HTR-8/SVneo (cell line): ENCODE measurements around the gene MRTFA.
"Not testable (repeated sequence)": the region's sequence is repeated elsewhere in the genome, so short reads cannot be mapped to it uniquely, and the experiment has no call there.

Source experiments
- DNase-seq: peaks from one replicate; pipeline ENCODE4 v3.0.0; 2011; ENCODE audit warnings: low spot score, mixed read lengths; ENCODE audit not compliant: insufficient read length
- FAIRE-seq: peaks from 2 replicates; lab custom pipeline; 2011; peaks lifted over from hg19 to GRCh38; lab: Jason Lieb, UNC

Gene MRTFA

DNA sequence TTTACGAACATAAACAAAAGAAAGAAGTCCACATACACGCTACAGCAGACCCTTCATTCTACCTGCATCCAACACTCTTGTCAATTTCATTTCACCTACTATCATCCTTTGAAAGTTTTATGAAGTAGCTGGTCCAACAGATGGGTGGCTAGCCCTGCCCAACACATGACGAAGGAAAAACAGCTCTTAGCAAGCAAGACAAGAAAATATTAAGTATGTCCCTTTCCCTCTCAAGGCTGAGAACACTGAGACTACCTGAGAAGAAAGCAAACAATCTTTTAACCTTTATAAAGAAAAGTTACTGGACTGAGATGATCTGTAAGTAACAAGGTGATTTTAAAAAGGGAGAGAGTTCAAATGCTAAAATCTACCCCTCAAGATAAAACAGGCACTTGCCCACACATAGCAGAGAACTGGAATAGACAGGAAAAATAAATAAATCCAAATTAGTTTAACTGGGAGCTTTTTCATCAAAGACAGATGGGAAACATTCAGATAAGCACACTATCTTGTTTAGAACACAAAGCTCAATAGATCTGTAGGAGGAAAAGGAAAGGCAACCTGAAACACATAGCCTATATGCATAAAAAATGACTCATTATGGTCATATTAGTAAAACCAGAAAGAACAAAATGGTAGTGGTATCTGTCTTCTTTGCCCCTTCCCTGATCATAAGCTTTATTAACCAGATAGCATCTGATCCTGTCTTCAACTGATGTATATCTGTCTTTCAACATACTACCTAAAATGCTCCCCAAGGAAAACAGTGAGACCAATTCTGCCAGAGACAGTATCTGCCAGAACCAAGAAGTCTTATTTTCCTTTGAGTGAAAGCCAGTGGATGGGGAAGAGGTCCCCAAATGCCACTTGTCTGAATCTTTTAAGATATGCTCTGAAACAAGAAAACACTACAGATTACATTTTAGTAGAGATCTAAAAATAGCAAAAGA, 104.3 kb downstream of the MRTFA start:
- no peak for DNase-seq
- FAIRE-seq = no peak

DNA sequence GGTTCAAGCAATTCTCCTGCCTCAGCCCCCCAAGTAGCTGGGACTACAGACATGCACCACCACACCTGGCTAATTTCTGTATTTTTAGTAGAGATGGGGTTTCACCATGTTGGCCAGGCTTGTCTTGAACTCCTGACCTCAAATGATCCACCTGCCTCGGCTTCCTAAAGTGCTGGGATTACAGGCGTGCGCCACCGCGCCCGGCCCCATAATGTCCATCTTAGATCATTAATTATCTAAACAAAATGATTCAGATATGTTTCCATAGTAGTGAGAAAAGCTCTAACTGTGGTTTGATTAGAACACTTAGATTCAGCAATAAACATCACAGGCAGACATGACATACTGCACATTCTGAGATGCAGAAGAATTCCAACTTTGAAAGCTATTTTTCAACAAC, 106.1 kb downstream of the MRTFA start:
- FAIRE-seq, DNase-seq: not testable (repeated sequence)

DNA sequence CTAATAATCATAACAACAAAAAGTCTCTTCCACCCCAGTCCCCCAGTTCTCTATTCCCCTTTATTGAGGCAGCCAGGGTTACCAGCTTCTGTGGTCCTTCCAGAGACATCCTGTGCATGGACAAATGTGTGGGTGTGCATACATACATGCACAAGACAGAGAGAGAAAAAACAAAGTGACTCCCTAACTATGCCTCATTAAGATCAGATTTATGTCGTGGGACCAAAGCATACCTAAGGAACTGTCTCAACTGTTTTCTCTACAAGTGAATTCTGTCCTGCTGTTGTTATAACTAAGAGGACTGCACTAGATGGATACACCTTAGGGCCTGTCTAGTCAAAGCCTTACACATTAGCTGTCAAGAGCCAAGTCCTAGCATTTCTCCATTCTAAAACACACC, 106.7 kb downstream of the MRTFA start:
- DNase-seq (no peak), FAIRE-seq (no peak)

DNA sequence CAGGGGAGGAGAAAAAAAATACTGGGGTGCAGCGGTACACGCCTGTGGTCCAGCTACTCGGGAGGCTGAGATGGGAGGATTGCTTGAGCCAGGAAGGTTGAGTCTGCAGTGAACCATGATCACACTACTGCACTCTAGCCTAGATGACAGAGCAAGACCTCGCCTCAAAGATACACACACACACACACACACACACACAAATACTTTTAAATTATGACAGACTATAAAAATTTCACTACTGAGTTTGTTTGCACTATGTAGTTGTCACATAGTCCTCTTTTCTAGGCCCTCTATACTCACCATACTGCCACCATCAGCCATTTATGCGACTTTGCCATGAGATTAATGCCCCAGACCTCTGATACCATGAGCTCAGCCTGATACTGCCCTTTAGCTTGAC, 109.6 kb downstream of the MRTFA start:
- no peak for FAIRE-seq

DNA sequence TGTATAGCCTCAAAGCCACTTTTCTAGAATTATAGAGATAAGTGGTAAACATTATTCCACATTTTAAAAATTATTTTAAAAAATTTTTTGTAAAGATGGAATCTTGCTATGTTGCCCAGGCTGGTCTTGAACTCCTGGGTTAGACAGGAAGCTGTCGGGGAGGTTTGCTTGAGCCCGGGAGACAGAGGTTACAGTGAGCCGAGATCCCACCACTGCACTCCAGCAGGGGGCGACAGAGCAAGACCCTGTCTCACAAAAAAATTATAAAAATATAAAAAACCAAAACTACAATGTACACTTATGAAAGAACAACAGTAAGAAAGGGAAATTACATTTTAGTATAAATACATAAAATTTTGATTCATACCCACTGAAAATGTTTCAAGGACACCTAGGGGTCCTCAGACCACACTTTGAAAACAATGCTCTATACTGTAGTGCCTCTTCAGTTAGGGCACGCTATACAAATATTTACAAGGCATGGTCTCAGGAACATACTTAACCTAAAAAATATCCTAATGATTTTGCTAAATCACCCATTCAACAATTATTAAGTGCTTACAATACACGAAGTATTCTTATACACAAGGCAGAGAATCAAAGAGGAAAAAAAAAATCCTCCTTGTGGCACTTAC, 111.2 kb downstream of the MRTFA start:
- DNase-seq = no peak
- no peak for FAIRE-seq

More for the DNA sequence above, 109.6 kb downstream of the MRTFA start:
- DNase-seq = no peak

DNA sequence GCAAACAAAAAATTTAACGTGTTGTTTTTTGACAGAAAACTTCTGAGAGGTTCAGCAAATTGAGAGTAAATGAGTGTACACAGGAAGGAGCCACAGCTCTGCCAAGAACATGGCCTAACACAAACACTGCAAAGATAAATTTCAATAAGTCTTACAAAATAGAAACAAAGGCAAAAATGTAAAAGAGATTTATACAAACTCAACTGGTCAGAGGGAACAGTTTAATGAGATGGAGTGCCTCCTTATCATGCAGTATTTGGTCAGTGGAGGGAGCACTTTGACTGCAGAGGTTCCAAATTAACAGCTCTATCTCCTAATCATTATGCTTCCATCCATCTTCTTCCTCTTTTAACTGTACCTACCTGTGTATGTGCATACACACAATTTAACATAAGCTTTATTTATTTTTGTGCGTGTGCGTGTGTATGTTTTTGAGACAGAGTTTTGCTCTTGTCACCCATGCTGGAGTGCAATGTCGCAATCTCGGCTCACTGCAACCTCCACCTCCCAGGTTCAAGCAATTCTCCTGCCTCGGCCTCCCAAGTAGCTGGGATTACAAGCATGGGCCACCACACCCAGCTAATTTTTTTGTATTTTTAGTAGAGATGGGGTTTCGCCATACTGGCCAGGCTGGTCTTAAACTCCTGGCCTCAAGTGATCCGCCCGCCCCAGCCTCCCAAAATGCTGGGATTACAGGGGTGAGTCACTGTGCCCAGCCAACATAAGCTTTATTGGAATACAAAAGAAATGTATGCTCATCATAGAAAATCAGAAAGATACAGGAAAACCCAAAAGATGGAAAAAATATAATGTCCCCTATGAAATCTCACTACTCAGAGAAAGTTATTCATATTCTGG, 111.9 kb downstream of the MRTFA start:
- FAIRE-seq (no peak), DNase-seq (no peak)

DNA sequence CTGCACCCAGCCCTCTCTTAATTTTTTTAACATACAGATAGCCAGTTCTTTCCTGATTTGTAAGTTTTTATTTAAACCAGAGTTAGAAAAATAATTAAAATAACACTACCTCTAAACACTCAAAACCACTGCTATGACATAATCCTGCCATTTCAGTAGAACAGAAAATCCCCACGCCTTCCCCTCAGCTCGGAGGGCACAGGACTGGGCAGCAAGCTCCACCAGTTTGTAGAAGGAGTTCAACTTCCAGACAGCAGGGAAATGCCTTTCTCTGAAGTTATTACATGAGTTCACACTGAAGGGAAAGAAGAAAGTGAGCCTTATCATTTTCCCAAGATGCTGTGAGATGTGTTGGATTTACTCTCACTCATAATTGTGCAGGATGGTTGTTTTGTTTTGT, 114.4 kb downstream of the MRTFA start:
- FAIRE-seq (no peak), DNase-seq (no peak)

DNA sequence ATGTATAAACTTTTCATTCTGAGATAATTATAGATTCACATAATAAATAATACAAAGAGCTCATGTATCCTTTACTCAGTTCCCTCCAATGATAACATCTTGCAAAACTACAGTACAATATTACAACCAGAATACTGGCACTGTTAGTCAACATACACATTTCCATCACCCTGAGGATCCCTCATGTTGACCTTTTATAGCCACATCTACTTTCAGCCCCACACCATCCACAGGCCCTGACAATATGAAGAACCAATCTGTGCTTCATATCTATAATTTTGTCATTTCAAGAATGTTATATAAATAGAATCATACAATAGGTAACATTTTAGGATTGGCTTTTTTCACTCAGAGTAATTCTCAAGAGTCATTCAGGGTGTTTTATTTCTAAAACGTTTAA, 115.5 kb downstream of the MRTFA start:
- DNase-seq (no peak), FAIRE-seq (no peak)

DNA sequence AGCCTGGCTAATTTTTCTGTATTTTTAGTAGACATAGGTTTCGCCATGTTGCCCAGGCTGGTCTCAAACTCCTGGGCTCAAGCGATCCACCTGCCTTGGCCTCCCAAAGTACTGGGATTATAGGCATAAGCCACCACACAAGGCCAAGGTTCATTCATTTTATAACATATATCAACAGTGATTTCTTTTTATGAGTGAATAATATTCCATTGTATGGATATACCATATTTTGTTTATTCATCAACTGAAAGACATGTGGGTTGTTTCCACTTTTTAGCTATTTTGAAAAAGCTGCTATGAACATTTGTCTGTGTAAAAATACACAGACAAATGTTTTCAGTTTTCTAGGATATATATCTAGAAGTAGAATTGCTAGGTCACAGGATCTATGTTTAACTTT, 116.0 kb downstream of the MRTFA start:
- DNase-seq (no peak), FAIRE-seq (no peak)

DNA sequence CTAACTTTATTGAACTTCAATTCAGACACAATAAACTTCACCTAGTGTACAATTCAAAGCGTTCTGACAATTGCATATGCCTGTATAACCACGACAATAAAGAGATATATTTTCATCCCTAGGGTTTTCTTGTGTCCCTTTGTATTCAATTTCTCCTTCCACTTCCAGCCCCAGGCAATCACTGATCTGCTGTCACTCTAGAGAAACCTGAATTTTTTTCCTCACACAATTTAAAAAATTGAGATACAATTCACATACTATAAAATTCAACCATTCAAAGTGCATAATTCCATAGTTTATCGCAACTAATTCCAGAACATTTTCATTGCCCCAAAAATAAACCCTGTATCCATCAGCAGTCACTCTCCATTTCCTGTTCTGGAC, 116.6 kb downstream of the MRTFA start:
- DNase-seq (no peak), FAIRE-seq (no peak)

DNA sequence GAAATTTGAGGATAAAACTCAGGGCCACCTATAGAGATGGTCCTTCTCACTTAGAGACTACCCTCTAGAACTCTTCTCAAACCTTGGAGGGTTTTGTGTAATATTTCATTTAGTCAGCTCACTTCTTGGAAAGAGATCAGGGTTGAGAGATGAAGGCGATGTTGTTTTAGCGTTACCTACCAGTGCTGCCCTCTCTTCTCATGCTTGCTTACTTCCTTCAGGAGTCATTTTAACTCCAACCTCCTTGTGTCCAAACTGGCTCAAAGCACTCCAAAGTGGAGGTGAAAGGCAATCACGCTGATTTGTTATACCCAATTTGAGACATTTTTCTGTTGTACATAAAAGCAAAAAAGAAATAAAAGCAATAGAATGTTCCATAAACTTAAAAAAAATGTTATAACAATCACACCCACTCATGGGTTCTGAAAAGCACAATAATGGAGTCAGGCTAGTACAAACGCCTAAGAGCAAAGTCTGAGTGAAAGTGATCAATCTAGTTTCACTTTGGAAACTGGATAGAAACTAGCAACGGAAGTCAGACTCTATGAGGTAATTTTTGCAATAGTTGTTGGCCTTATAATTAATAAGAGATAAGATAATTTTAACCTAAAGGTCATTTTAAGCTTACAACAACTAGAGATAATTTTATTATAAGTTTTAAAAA, 117.1 kb downstream of the MRTFA start:
- FAIRE-seq = no peak
- DNase-seq = no peak

DNA sequence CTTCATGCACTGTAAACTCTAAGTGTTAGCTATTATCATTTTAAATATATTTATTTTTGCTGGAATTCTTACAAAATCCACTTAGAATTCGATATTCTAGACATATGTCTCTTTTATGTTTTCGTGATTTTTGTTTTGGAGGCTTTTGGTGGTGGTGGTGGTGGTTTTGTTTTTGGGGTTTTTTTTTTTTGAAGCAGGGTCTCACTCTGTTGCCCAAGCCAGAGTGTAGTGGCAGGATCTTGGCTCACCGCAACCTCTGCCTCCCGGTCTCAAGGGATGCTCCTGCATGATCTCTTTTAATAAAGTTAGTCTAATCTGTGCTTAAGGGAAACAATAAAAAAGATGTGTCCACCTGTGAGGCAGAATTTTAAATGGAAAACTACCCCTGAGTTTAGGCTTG, 117.7 kb downstream of the MRTFA start:
- FAIRE-seq = no peak
- no peak for DNase-seq

DNA sequence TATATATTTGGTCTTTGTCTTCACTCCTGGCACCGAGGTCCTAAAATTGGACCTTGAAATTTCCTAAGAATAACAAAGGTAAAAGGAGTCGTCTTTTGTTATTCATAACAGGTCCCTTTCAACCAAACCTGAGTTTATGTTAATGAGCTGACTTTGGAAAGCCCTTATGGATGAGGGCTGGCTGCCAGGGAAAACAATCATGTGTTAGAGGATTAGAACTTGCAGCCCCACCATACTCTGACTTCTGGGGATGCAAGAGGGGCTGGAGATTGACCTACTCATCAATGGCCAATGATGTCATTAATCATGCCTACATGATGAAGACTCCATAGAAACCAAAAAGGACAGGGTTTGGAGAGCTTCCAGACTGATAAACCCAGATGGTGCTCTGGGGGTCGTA, 118.9 kb downstream of the MRTFA start:
- FAIRE-seq (no peak), DNase-seq (no peak)

DNA sequence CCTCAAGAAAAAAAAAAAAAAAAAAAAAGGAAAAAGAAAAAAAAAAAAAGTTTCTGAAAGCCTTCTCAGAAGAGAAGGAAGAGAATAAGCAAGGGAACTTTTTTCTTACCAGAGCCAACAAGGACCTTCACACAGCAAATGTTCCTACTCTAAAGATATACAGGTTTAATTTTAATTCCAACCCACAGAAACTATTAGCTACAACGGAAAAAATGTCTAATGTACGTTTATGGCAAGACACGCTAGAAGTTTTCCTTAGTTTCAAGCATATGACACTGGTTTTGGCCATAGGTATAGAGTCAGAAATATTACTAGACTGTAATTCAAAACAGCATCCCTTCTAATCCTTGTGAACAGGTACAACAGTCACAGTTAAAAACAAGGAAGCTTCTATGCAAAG, 120.1 kb downstream of the MRTFA start:
- FAIRE-seq (no peak), DNase-seq (no peak)

DNA sequence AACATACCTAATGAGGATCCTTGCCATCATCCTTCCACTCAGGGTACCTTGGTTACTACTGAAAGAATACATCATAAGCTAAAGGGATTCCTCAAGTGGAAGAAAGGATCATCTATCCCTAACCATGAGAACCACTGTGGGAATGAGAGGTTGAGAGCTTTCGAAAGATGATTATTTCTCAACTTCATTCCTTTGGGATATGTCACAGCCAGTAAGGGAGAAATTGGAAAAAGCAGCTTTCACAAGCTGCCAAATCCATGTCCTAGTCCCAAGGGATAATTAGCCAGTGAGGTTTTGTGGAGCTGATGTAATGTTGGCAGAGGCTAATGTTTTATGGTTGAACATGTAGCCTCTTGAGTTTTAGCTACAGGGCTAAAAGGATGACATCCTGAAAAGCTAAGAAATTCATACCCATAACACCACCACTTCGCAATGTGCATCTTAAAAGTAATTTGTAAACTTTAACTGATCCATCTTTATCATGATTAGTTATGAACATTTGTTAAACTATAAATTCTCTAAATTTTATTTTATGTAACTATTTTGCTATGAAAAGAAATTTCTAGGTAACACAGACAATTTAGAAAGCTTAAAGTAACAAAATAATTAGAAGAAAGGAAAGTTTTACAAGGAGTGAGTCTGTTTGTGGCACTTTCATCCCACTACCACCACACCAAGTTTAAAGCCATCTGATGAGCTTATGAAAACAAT, 123.9 kb downstream of the MRTFA start:
- FAIRE-seq (peak; percentile 16), DNase-seq (no peak)

DNA sequence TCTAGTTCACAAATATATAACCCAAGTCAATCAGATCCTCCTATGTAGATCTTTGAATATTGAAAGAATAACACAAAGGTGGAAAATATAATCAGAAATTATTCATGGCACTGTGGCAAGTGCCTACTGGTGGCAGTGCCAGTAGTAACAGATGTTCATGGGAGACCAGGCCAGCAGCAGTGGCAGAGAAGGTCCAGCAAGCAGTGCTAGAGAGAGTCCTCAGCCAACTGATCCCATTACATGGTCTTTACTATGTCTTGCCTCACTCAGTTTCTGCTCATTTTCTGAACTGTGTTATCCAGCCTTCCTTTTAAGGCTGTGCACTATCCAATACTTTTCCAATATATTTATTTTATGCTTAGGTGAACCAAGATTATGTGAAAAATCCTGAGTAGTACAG, 124.9 kb downstream of the MRTFA start:
- no peak for DNase-seq
- FAIRE-seq = no peak

DNA sequence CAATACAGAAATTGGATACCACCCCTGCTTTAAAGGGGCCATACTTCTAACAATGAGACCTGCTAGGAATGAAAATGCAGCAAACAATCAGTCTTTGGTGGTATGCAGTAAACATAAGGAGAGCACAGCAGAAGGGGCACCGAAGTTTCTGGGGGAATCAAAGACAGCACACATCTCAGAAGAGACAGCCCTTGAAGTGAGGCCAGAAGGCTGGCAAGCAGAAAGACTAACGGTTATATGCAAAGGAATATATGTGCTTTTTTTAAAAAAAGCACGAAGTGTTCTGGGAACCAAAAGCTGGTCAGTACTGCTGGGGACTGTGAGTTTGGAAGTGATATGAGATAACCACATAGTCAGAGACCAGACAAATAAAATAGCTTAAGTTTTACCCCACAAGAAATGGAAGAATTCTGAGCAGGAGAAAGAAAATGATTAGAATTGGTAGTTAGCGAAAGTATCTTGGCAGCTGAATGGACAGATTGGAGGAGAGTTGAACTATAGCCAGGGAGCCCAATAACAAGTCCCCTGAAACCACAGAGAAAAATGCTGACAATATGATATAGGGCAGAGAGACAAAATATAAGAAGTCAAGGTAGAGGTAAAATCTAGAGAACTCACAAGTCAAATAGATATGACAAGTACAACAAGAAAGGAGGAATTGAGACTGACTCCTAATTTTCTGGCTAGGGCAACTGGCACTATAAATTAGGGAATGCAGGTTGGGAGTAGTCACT, 125.7 kb downstream of the MRTFA start:
- FAIRE-seq (no peak), DNase-seq (no peak)

DNA sequence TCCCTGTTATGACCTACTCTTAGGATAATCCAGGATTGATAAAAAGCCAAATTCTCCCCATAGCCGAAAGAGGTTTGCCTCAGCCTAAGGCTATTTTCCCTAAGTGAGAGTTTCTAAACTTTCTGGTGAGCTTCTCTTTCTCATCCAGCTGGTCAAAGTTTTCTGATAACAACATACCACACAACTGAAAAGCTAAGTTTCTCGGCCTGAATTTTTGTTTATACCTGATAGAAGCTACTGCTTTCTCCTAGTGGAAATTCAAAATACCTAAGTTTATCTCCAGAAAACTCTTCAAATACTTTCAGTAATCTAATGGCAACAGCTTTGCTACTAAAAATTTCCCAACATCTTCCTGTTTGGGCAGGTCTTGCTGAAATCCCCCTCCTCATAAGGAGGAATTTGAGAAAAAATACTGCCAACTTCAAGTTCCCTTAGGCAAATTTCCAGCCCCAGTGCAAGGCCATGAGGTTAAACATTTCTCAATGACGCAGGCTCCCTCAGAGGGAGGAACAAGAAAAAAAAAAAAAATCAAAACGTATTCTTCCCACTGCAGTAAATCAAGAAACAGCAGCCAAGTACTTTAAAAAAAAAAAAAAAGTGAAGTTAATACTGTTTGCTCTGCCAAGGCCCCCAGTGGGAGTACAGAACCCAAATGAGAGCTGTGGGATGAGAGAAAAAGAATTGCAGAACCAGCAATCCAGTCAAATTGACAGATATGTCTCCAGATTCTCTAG, 127.0 kb downstream of the MRTFA start:
- no peak for FAIRE-seq
- DNase-seq = no peak
